HG03460 (cell line): ENCODE results near the gene MGP.

Experiments used
- ATAC-seq: cut with Tn5 transposase; IDR thresholded peaks from one replicate; pipeline ENCODE4 v1.9.1; 2021; ENCODE audit not compliant: unreplicated experiment

The MGP gene

GRCh38 chr12:14885718-14886221 is at the start of gene MGP:
TSS of gene MGP (minus strand) at chr12:14885854. CDS start at chr12:14885791, 63 bp downstream.
- no peak for ATAC-seq

GRCh38 chr12:14935031-14935430 is 49.4 kb upstream of the MGP start:
- no peak for ATAC-seq

GRCh38 chr12:14934511-14934910 is 48.9 kb upstream of the MGP start:
- no peak for ATAC-seq

GRCh38 chr12:14931791-14932560 is 46.3 kb upstream of the MGP start:
- no peak for ATAC-seq

GRCh38 chr12:14931359-14931758 is 45.7 kb upstream of the MGP start:
- no peak for ATAC-seq

- no peak for ATAC-seq
These were observed 44.6 kb upstream of the MGP start for GRCh38 chr12:14930299-14930698.

- ATAC-seq: no peak
These were observed 43.3 kb upstream of the MGP start for GRCh38 chr12:14928931-14929330.

GRCh38 chr12:14927267-14927666 is 41.6 kb upstream of the MGP start:
- ATAC-seq: no peak

GRCh38 chr12:14924541-14924940 is 38.9 kb upstream of the MGP start:
- no peak for ATAC-seq

GRCh38 chr12:14923944-14924343 is 38.3 kb upstream of the MGP start:
- no peak for ATAC-seq

GRCh38 chr12:14921218-14921617 is 35.6 kb upstream of the MGP start:
- ATAC-seq: no peak

- no peak for ATAC-seq
These were observed 34.9 kb upstream of the MGP start for GRCh38 chr12:14920475-14921126.

- ATAC-seq: no peak
These were observed 33.8 kb upstream of the MGP start for GRCh38 chr12:14919455-14919854.

GRCh38 chr12:14915736-14916135 is 30.1 kb upstream of the MGP start:
- no peak for ATAC-seq

- no peak for ATAC-seq
These were observed 27.7 kb upstream of the MGP start for GRCh38 chr12:14913381-14913781.

- no peak for ATAC-seq
These were observed 25.5 kb upstream of the MGP start for GRCh38 chr12:14911131-14911530.

GRCh38 chr12:14910090-14910915 is 24.6 kb upstream of the MGP start:
- no peak for ATAC-seq

- no peak for ATAC-seq
These were observed 22.3 kb upstream of the MGP start for GRCh38 chr12:14907953-14908352.

GRCh38 chr12:14906114-14906513 is 20.5 kb upstream of the MGP start:
- no peak for ATAC-seq

GRCh38 chr12:14905269-14906004 is 19.8 kb upstream of the MGP start:
- ATAC-seq: no peak

- ATAC-seq: no peak
These were observed 19.2 kb upstream of the MGP start for GRCh38 chr12:14904854-14905253.
